CD4-positive, alpha-beta T cell treated with Interleukin-15 for 4 hours (primary cell): ENCODE data around the gene KCP.

Experiments
- DNase-seq: peaks from one replicate; pipeline ENCODE4 v3.0.0-alpha.2; 2020; ENCODE audit warnings: low spot score

The KCP gene

GRCh38 chr7:128939075-128939860 lies 28.8 kb upstream of the KCP start:
- no peak for DNase-seq

- DNase-seq: no peak
Observed at GRCh38 chr7:128938544-128939074, 28.1 kb upstream of the KCP start.

- DNase-seq: no peak
Observed at GRCh38 chr7:128937647-128938543, 27.4 kb upstream of the KCP start, which contains the start of gene IRF5. TSS of gene IRF5 (plus strand) at chr7:128937927. CDS start at chr7:128942082, 4,155 bp downstream.

- DNase-seq: no peak
Observed at GRCh38 chr7:128937271-128937646, 26.8 kb upstream of the KCP start.

- no peak for DNase-seq
Observed at GRCh38 chr7:128936798-128937197, 26.3 kb upstream of the KCP start.

GRCh38 chr7:128935342-128935730 lies 24.8 kb upstream of the KCP start:
- DNase-seq: no peak

GRCh38 chr7:128934361-128935341 lies 24.1 kb upstream of the KCP start:
- no peak for DNase-seq

- DNase-seq: peak; percentile 53
Observed at GRCh38 chr7:128933180-128933891, 22.8 kb upstream of the KCP start.

- no peak for DNase-seq
Observed at GRCh38 chr7:128932862-128933179, 22.3 kb upstream of the KCP start.

- no peak for DNase-seq
Observed at GRCh38 chr7:128931965-128932861, 21.7 kb upstream of the KCP start.

- no peak for DNase-seq
Observed at GRCh38 chr7:128931190-128931798, 20.8 kb upstream of the KCP start.

- no peak for DNase-seq
Observed at GRCh38 chr7:128928882-128929788, 18.6 kb upstream of the KCP start.

- DNase-seq: no peak
Observed at GRCh38 chr7:128928159-128928813, 17.8 kb upstream of the KCP start.

GRCh38 chr7:128924707-128925588 lies 14.4 kb upstream of the KCP start:
- no peak for DNase-seq

GRCh38 chr7:128923411-128923800 lies 12.9 kb upstream of the KCP start:
- no peak for DNase-seq

- no peak for DNase-seq
Observed at GRCh38 chr7:128922496-128923410, 12.2 kb upstream of the KCP start.
